Osteoblast (primary cell): ENCODE data around the gene RPS3. TPM values are rescaled to one million over a fixed set of nuclear protein-coding genes. Genes with fewer than 3 reads are reported as not detected.

Source experiments
- DNase-seq: peaks from one replicate; pipeline ENCODE4 v3.0.0; 2011; ENCODE audit warnings: low spot score, mixed read lengths; ENCODE audit not compliant: insufficient read length; ENCODE audit errors: missing footprints
- H2AFZ ChIP-seq: 2 replicates; pipeline ENCODE4 v1.6.0; 2011; ENCODE audit warnings: mild to moderate bottlenecking, low read length
- H3K27ac ChIP-seq: 2 replicates; pipeline ENCODE4 v1.5.1; 2011; ENCODE audit warnings: mild to moderate bottlenecking, low read depth, low read length, moderate library complexity
- H3K27me3 ChIP-seq: 2 replicates; pipeline ENCODE4 v1.6.0; 2012; ENCODE audit warnings: mild to moderate bottlenecking, control low read depth, inconsistent platforms, low read length, moderate library complexity; ENCODE audit not compliant: insufficient read depth
- H3K36me3 ChIP-seq: 2 replicates; pipeline ENCODE4 v1.5.1; 2011; ENCODE audit warnings: mild to moderate bottlenecking, low read length, control low read depth, moderate library complexity; ENCODE audit not compliant: insufficient read depth
- H3K4me1 ChIP-seq: 2 replicates; pipeline ENCODE4 v1.5.1; 2011; ENCODE audit warnings: mild to moderate bottlenecking, low read length, control low read depth, moderate library complexity; ENCODE audit not compliant: insufficient read depth
- H3K4me2 ChIP-seq: 2 replicates; pipeline ENCODE4 v1.6.0; 2011; ENCODE audit warnings: mild to moderate bottlenecking, low read length; ENCODE audit not compliant: insufficient read depth
- H3K4me3 ChIP-seq: fragments of 200-600 bp; sonication (generic); 3 replicates; pipeline ENCODE4 v1.5.1; 2012; ENCODE audit warnings: mild to moderate bottlenecking, low read length, inconsistent platforms; ENCODE audit not compliant: insufficient read depth
- H3K79me2 ChIP-seq: 2 replicates; pipeline ENCODE4 v1.6.0; 2012; ENCODE audit warnings: mild to moderate bottlenecking, low read length, control low read depth, inconsistent platforms; ENCODE audit not compliant: insufficient read depth
- H3K9me3 ChIP-seq: 2 replicates; pipeline ENCODE4 v1.5.1; 2011; ENCODE audit warnings: low read depth, low read length, control low read depth
- H4K20me1 ChIP-seq: 2 replicates; pipeline ENCODE4 v1.6.0; 2012; ENCODE audit warnings: mild to moderate bottlenecking, low read length, control low read depth; ENCODE audit not compliant: insufficient read depth
- CTCF ChIP-seq: IDR thresholded peaks from 2 replicates; pipeline ENCODE4 v1.5.1; 2011; ENCODE audit warnings: mild to moderate bottlenecking, low read depth, low read length, moderate library complexity; ENCODE audit errors: extremely low read depth
- total RNA-seq: library from RNA; depleted of rRNA; stranded (reverse); fragments of >200 nt; gene quantifications from 2 replicates; pipeline ENCODE4 v1.2.3, GENCODE V29; 2012

RPS3 gene
- total RNA-seq, 1 donor = 1,512 TPM

DNA sequence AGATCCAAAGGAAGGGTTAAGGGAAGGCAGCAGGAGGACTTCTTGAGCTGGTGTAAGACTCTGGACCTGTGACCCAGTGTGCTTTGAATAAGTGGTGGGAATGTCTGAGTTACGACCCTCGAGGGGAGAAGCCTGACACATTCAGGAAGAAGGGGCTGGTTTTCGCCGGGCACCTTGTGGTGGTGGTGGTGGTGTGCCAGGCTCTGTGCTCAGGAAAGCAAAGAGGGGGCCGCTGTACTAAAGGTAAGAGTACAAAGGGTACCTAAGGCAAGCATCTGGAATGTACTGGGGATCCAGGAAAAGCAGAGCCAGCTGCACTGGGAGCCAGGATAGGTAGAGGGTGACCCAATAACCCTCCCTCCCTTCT lies 27.4 kb downstream of the RPS3 start:
- DNase-seq = no peak
- peaks cover 25% of the 10 kb centered on the region for H3K27me3 ChIP-seq
- peaks cover 13% of the 10 kb centered on the region for H3K36me3 ChIP-seq
- H3K4me3 ChIP-seq = no peak overlapping the region
- no peaks in the 10 kb centered on the region for H3K79me2 ChIP-seq
- no peak overlapping the region for H3K4me2 ChIP-seq
- H3K4me1 ChIP-seq = peaks cover 3% of the 10 kb centered on the region
- TF ChIP-seq CTCF = no peak
- H3K27ac ChIP-seq = no peak overlapping the region
- H2AFZ ChIP-seq = no peak overlapping the region
- no peaks in the 10 kb centered on the region for H4K20me1 ChIP-seq
- peaks cover 2% of the 10 kb centered on the region for H3K9me3 ChIP-seq

GRCh38 chr11:75427181-75427580 lies 27.9 kb downstream of the RPS3 start:
- Histone ChIP-seq H3K4me3 (no peak overlapping the region), H3K4me2 (no peak overlapping the region), H3K4me1 (peaks cover 3% of the 10 kb centered on the region), H2AFZ (no peak overlapping the region), H3K36me3 (peaks cover 9% of the 10 kb centered on the region), H3K79me2 (no peaks in the 10 kb centered on the region), H3K27ac (no peak overlapping the region), H3K9me3 (peaks cover 2% of the 10 kb centered on the region), H3K27me3 (peaks cover 30% of the 10 kb centered on the region), H4K20me1 (no peaks in the 10 kb centered on the region)
- no peak for TF ChIP-seq CTCF
- peak; percentile 84 for DNase-seq

- Histone ChIP-seq H2AFZ (peak overlapping the region; percentile 86), H3K4me2 (peak overlapping the region; percentile 78)
These were observed 29.0 kb downstream of the RPS3 start for GRCh38 chr11:75428281-75428724.

More at GRCh38 chr11:75428281-75428724, 29.0 kb downstream of the RPS3 start:
- H3K9me3 ChIP-seq = peaks cover 2% of the 10 kb centered on the region
- H3K27me3 ChIP-seq = peaks cover 41% of the 10 kb centered on the region
- no peak overlapping the region for H3K27ac ChIP-seq
- no peaks in the 10 kb centered on the region for H3K36me3 ChIP-seq
- peak; percentile 100 for DNase-seq
- peaks cover 3% of the 10 kb centered on the region for H3K4me1 ChIP-seq
- no peaks in the 10 kb centered on the region for H3K79me2 ChIP-seq
- peak overlapping the region; percentile 64 for H3K4me3 ChIP-seq
- TF ChIP-seq CTCF = no peak
- no peaks in the 10 kb centered on the region for H4K20me1 ChIP-seq
